GM18861 (cell line): ENCODE measurements around the gene RNF208.
"Not testable (repeated sequence)": the region's sequence is repeated elsewhere in the genome, so short reads cannot be mapped to it uniquely, and the experiment has no call there.

Source experiments
- ATAC-seq: cut with Tn5 transposase; IDR thresholded peaks from one replicate; pipeline ENCODE4 v1.9.1; 2021; ENCODE audit not compliant: unreplicated experiment

Gene RNF208

DNA sequence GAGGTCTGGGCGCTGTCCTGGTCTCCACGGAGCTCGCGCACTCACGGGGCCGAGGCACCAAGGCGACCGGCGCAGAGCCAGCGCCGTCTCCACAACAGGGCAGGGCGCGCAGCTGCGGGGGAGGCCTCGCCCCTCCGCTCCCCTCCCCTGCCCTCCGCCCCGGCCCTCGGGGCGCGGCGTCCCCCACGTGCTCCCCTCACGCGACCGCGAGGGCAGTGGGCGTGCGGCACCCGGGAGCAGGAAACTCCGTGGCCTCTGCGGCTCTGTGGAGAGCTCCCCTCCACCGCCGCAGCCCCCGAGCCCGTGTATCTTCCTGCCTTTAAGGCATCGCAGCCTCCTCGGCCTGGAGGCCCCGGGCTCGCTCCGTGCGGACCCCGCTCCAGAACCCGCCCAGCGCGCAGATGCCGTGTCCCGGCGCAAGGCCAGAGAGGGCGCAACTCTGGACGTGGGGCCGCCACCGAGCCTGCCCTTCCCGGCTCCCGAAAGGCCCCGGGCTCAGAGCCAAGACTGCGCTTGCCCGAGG is 18.3 kb upstream of the RNF208 start:
- ATAC-seq = peak; percentile 12

DNA sequence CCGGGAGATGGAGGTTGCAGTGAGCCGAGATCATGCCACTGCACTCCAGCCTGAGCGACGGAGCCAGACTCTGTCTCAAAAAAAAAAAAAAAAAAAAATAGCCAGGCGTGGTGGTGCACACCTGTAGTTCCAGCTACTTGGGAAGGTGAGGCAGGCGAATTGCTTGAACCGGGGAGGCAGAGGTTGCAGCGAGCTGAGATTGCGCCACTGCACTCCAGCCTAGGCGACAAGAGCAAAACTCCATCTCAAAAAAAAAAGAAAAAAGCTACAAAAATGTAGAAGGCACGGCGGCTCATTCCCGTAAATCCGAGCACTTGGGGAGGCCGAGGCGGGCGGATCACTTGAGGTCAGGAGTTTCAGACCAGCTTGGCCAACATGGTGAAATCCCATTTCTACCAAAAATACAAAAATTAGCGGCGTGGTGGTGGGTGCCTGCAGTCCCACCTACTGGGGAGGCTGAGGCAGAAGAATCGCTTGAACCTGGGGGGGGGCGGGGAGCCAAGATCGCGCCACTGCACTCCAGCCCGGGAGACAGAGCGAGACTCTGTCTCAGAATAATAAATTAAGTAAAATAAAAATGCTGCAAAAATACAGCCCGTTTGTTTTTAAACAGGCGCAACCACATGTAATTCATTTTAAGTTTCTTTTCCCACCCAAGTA is 17.6 kb upstream of the RNF208 start:
- not testable (repeated sequence) for ATAC-seq

GRCh38 chr9:137237759-137238726 is 16.0 kb upstream of the RNF208 start:
- ATAC-seq = no peak

- no peak for ATAC-seq
These were observed 14.9 kb upstream of the RNF208 start for GRCh38 chr9:137236936-137237421.

DNA sequence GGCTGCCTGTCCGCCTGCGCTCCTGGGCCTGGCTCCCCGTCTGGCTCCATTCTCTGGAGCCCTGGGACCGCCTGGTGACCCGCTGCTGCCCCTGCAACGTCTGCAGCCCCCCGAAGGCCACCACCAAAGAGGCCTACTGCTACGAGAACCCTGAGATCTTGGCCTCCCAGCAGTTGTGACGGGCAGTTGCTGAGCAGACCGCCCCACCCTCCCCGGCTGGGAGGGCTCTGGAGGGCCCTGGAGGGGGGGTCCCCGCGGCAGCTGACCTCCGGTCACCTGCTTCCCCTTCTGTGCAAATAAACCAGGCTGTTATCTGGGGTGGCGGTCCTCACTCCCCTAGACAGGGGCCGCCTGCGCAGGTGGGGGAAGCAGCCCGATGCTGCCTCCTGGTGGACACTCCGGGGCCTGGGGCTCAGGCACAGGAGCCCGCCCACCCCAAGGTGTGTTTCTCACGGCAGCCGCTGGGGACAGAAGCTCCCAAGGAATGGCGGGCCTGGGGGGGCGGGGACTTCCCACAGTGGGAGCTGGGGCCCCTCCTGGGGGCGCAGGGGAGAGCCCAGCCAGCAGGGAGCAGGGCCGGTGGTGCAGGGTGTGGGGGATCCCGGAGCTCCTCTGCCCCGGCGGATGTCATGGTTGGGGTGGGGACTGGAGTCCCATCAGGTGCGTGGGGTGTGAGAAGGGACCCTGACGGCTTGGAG is 14.3 kb upstream of the RNF208 start:
- no peak for ATAC-seq

- ATAC-seq = no peak
These were observed 13.6 kb upstream of the RNF208 start for GRCh38 chr9:137235424-137236237.

- ATAC-seq = no peak
These were observed 12.9 kb upstream of the RNF208 start for GRCh38 chr9:137234758-137235423.

DNA sequence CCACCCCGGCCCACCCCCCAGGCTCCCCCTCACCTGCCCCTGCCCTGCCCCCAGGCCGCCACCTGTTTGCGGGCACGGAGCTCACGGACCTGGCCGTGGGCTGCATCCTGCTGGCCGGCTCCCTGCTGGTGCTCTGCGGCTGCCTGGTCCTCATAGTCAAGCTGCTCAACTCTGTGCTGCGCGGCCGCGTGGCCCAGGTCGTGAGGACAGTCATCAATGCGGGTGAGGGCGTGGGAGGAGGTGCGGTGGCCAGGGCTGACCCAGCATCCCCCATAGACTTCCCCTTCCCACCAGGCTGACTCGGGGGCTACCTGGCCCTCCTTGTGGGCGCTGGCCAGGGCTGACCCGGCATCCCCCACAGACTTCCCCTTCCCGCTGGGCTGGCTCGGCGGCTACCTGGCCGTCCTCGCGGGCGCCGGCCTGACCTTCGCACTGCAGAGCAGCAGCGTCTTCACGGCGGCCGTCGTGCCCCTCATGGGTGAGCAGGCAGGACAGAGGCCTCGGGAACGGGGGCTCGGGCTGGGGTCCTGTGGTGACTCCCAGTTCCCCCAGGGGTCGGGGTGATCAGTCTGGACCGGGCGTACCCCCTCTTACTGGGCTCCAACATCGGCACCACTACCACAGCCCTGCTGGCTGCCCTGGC is 12.1 kb upstream of the RNF208 start:
- no peak for ATAC-seq

DNA sequence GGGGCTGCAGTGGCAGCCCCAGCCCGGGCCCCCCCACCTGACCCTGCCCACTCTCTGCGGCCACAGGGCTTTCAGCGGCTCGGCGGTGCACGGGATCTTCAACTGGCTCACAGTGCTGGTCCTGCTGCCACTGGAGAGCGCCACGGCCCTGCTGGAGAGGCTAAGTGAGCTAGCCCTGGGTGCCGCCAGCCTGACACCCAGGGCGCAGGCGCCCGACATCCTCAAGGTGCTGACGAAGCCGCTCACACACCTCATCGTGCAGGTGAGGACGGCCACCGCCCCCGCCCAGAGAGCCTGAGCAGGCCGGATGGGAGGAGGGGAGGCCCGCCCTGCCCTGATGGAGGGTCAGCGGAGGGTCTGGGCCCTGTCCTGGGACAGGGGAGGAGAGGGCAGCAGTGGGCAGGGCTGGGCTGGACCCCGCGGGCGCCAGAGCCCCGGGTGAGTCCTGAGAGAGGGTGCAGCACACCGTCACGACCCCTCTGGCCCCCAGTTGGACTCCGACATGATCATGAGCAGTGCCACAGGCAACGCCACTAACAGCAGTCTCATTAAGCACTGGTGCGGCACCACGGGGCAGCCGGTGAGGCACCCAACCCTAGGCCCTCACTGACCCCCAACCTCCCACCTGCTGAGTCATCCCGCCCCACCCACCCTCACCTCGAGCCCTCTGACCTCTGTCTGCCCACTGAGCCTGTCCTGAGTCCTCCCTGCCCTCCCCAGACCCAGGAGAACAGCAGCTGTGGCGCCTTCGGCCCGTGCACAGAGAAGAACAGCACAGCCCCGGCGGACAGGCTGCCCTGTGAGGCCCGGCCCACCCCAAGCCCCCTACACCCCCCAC is 11.3 kb upstream of the RNF208 start:
- no peak for ATAC-seq

GRCh38 chr9:137232510-137232909 is 10.5 kb upstream of the RNF208 start:
- no peak for ATAC-seq

GRCh38 chr9:137232101-137232500 is 10.1 kb upstream of the RNF208 start:
- no peak for ATAC-seq

GRCh38 chr9:137231372-137232039 is 9.5 kb upstream of the RNF208 start:
- no peak for ATAC-seq

- ATAC-seq = no peak
These were observed 8.8 kb upstream of the RNF208 start, which contains the start of gene SLC34A3 for GRCh38 chr9:137230705-137231371. Gene SLC34A3 (plus strand): TSS chr9:137230901. CDS start chr9:137231703, 802 bp downstream.

DNA sequence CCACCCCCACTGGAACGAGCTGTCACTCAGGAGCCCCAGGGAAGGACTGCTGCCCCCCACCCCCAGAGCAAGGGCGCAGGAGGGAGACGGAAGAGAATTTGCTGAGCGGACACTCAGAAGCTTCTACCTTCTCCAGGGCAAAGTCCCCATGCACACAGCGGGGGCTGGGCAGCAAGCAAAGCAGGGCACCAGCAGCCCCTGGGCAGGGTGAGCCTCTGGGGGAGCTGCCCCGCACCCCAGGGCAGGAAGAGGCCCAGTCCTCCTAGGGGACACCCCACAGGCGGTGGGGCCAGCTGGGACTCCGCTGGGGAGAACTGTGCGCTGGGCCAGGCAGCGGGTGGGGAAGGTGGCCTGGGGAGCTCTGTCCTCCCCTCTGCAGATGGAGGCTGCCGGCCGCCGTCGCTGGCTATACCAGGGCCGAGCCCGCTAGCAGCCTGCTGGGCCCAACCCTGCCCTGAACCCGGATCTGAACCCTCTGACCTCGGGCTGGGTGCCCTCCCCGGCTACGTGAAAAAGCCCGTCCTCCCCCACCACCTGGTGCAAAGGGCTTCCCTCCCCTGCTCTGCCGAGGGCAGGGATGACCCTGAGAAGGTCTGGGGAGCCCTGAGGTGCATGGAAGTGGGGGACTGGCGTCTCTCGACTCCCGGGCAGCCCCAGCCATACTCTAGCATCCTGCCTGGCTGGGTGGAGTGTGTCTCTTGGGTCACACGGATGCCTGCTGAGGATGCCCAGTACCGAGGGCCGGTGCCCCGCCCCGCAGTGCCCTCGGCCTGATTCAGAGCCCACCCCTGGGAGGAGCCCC is 8.1 kb upstream of the RNF208 start:
- ATAC-seq = no peak

- ATAC-seq = no peak
These were observed 7.2 kb upstream of the RNF208 start for GRCh38 chr9:137228968-137229896.
